GM19238 (cell line): ENCODE results near the gene DNAH9.

Experiments
- DNase-seq: peaks from one replicate; pipeline ENCODE4 v3.0.0; 2011; ENCODE audit warnings: low spot score; ENCODE audit not compliant: insufficient read length

Gene DNAH9

DNA sequence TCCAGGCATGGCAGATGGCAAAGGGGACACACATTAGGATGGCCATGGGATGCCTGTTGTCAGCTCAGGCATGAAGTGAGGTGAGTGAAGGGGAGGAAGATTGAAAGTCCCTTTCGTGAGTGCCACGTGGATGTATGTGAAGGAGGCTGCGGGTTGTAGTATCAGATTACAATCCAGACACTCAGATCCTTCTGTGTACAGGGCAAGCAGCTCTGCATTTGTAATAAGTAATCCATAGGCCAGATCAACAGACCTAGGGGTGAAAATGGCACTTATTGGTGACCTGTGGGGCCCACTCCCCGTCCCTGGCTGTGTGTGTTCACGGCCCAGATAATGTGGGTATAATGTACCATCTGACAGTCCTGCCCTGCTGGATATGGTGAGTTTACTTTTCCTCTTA lies 159.5 kb downstream of the DNAH9 start:
- no peak for DNase-seq

DNA sequence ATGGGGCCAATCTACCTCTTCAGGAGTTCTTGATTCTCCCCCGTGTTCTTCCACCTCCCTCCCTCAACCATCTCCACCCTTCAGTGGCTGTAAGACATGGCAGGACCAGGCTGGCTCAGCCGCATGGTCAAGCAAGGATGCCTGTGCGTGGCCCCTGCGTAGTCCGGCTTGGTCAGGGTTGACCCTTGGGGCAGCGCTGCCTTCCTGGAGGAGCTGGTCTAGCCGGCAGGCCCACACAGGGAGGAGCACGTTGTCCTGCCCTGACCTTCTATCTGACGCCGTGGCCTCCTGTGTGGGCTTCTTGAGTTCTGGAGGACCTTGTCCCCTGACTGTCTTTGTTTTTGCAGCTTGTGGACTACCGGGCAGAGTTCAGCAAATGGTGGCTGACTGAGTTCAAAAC lies 169.8 kb downstream of the DNAH9 start:
- DNase-seq = no peak

DNA sequence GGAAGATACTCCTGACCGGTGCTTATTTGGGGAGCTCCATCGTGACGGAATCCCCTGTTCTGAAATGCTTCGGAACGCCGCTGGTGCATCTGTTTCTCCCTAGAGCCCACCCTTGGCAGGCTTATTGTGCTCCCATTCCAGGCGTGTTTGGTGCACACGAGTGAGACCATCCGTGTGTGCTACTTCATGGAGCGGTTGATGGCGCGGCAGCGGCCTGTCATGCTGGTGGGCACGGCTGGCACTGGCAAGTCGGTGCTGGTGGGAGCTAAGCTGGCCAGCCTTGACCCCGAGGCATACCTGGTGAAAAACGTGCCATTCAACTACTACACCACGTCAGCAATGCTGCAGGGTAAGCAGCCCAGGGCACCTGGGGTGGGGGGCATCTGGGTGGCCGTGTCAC lies 170.7 kb downstream of the DNAH9 start:
- no peak for DNase-seq

DNA sequence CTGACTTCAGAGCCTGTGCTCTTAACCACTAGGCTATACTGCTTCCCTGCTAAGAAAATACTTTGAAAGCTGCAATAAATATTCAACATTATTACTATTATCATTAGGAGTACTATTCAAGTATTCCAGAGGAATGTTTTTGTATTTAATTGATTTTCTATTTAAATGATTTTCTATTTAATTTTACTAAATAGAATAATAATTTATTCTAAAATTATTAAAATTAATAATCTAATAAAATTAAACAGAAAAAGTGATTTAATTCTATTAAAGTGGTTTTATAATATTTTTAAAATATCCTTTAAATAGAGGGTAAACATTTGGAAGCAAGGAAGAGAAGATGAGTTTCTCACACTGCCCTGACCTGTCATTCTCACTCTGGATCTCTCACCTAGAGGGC lies 173.8 kb downstream of the DNAH9 start:
- no peak for DNase-seq

DNA sequence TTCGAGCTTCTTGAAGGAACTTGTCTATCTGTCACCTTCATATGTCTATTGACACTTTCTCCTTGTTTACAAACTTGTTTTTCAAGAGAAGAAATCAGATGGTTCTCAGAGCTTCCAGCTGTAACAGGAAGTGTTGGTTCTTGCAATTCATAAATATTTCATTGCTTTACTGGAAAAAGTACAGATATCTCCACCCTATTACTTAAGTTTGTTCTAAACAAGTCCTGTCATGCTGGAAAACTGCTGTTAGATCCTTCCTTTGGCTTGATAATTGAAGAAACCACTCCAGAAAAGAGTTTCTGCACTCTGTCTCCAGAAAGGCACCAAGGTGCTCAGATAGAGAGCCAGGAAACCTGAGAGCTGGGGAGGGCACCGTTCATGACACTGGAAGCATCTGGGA lies 181.6 kb downstream of the DNAH9 start:
- no peak for DNase-seq

DNA sequence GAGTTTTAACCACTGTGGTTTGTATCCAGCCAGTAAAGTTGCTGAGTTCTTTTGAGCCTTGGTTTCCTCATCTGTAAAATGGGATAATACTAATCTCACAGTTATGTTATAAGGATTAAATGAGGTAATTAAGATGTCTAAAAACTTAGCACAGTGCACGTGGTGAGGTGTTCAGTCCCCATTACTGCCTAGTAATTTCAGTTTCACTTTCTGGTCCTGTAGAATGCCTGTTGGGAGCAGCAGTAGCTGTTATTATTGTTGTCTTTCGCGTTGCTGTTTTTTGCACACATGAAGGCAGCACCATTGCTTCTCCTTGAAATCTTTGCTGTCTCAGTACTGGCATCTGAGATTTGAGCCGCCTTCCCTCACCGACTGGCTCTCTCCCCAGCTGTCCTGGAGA lies 182.4 kb downstream of the DNAH9 start:
- no peak for DNase-seq

DNA sequence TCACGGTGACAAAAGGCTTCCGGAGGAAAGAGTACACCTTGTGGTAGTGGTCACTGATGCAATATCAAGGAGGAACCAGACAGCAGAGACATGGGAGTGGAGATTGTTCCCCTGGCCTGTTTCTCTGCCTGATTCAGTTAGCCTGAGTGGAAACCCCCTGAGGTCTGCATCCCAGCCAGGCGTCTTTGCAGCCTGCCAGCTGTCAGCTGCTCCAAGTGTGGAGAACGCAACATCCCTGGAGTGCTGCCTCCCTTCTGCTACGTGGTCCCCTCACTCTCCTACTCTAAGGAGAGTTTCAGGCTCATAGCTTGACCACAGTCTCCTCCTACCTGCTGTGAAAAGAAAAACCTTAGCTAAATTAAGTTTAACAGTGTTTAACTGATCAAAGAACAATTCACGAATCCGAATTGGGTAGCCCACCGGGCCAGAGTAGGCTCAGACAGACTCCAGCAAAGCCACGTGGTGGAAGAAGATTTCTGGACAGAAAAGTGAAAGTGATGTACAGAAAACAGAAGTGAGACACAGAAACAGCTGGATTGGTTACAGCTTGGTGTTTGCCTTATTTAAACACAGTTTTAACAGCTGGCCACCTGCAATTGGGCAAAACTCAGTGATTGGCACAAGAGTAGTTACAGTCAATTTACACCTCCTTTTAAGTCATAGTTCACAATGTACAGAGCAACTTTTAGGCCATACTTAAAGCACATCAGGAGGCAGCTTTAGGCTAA lies 188.6 kb downstream of the DNAH9 start:
- no peak for DNase-seq

DNA sequence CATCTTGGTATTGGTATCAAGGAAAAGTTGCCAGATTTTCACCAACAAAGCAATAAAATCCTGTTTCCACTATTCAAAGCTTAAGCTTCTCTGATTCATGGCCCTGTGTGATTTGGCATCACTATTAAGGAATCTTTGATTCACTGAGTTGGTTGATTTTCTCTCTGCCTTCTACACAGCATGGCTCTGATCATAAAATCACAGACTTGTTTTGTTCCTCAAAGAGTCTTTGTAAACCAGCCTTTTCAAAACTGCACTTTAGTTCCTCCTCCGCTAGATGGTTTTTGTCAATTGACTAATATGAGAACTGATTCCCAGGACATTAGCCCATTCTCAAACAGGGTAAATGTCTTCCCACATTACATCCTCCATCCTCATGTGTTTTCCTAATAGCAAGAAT lies 197.6 kb downstream of the DNAH9 start:
- DNase-seq = no peak

DNA sequence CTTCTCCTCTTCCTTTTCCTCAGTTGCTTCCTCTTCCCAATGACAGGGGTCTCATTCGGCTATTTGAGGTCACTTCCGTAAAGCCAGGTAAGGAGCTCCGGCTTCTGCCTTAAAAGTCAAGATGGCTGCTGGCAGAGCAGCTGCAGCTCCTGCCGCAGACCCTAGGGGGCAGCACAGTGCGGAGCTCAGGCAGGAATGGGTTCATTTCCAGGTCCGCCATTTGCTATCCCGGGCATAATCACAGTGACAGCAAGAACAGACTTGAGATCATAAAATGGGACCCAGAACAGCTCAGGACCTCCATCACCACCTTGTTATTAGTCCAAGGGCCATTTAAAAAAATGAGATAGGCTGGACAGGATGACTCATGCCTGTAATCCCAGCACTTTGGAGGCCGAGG lies 199.5 kb downstream of the DNAH9 start:
- no peak for DNase-seq

DNA sequence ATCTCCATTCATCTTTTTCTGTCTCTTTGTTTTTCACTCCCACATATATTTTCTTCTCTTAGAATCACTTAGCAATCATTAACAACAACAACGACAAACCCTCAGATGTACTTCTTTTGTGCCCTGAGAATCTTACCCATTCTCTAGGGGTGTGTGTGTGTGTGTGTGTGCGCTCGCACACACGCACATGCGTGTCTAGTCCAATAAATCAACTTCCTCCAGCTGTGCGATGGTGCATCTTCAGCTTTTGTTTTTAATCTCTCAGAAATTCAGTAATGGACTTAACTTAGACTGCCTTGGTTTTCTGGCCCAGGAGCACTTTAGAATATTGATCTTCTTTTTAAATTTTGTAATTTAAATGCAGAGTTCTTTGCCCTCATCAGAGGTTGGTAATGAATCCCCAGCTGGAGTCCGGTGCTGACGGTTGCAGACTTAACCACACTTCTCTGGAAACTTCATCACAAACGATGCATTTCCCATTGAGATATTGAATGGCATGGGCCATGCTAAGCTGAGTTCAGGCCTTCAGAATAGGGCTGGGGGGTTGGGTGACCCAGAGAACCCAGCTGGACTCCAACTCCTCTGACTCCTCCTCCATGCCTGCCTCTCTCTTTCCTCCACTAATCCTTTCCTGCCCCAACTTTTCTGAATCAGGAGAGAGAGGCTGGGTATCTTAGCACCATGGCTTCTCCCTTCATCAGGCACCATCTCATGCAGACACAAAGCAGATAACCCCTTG lies 205.1 kb downstream of the DNAH9 start:
- no peak for DNase-seq

DNA sequence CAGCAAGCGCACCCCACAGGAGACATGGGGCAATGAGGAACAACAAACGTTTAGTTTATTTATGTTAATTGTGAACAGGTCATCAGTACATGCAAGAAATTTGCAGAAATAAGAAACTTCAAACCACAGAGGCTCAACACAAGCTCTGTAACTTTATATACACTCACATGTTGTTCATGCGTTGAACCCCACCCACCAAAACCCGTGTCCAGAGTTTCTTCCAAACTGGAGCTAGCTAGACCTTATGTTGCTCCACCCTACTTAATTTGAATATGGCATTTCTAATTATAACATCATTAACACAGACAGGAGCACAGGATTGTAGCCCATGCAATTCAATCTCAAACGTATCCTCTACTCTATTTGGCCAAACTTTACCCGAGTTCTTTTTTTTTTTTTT lies 206.9 kb downstream of the DNAH9 start:
- no peak for DNase-seq

DNA sequence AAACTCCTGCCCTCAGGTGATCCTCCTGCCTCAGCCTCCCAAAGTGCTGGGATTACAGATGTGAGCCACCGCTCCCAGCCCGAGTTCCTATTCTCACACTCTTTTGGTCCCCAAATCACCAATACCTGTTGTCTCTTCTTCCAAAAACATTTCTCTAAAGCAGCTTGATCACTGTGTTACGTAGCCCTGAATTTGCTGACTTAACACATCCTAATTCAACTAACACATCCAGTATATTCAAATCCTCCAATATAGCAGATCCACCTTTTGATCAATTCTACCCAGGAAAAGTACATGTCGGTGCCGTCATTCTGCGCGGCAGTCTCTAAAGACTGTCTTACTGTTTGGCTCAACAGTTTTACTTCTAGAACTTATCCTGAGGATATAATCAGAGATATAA lies 207.7 kb downstream of the DNAH9 start:
- no peak for DNase-seq

DNA sequence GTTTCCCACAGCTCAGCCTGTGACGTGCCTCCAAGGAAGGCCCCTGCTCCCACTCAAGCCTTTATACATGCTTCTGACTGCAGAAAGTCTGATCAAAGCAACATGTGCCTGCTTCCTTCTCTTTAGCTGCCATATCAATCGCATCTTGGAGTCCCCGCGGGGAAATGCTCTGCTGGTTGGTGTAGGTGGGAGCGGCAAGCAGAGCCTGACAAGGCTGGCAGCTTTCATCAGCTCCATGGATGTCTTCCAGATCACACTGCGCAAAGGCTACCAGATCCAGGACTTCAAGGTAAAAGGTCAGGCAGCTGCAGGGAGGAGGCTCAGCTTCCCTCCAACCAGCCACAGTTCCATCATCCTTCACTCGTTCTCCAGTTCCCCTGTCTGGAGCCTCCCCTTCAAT lies 209.3 kb downstream of the DNAH9 start:
- no peak for DNase-seq

DNA sequence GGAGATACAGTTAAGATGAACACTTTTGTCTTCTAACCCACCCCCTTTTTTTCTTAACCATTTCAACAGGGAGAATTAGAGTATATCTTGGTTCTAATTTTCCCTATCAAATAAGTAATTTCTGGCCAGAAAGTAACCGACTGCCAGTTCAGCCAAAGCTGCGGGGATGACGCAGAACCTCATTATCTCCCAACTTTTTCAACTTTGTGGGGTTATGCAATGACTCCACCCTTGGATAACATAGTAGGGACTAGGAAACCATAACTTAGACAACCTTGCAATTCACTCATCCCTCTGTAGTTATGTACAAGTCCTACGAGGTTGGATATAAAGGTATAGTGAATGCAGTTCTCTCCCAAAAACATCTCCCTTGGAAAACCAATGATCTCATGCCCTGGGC lies 215.0 kb downstream of the DNAH9 start:
- no peak for DNase-seq

DNA sequence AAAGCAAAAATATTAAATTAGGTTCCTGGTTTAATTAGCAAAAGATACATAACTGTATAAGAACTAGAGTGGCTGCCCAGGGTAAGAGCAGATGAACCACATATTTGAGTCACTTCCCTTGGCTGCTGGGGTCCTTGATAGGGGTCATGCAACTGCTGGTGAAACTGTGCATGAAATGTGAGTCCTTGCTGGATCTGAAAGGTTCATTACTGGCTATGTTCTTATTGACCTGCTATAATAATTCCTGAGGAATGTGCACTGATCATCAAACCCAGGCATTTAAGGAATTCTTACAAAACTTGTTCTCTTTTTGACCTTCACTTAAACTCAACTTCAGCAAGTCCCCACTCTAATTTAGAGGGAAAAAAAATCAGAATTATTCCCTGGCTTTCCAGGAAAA lies 215.6 kb downstream of the DNAH9 start:
- no peak for DNase-seq

DNA sequence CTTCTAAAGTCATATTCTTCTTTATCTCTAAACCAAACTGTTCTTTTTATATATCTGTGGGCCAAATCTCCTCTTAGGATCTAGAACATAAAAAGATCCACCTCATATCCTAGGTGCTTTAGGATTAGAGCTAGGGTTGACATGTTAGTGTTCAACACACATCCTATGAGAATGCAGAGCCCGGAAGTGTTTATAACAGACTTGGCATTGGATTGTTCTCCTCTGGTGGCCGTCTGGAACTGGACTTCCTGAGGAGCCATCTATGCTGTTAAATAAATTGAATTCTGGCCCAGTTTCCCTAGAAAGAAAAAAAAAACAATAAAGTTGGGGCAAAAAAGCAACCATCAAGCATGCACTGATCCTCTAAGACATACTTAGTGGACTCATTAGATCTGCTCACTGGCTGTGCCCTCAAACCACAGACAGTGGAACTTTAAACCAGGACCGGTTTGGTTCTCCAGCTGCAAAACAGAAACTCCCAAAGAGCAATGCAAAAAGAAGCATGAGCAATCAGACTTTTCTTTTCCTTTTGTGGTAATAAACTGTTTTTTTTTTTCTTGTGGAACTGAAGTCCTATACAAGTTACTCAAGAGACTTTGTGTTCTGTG lies 216.5 kb downstream of the DNAH9 start:
- no peak for DNase-seq

DNA sequence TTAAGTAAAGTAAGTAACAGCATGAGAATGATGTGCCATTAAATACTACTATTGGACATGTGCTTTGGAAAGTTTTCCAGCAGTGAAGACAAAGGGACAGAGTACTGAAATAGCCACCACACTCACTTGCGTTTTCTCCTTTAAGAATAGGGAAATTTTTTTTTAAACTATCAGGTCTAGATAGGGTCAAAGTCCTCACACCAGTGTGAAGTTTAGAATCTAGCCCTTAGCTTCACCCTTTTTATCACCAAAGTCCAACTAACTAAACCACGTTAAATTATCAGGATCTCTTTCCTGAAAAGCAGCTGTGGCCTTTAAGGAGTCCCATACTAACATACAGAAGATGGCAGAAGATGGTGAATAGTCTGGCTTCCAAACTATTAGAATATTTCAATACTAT lies 218.1 kb downstream of the DNAH9 start:
- DNase-seq = no peak

DNA sequence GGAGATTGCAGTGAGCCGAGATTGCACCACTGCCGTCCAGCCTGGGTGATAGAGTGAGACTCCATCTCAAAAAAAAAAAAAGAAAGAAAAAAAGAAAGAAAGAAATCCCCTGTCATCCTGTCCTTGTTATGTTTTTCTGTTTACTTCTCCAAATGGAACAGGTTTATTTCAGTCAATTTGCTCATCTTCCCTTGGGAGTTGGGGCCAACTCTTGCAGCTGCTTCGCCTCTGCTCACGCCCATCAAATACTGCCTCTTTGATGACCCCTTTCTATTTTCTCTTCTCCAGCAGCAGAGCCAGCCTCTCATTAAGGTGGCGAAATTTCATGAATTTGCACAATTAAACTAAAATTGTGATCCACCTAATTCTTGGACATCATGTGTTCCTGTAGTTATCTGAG lies 225.6 kb downstream of the DNAH9 start:
- no peak for DNase-seq

DNA sequence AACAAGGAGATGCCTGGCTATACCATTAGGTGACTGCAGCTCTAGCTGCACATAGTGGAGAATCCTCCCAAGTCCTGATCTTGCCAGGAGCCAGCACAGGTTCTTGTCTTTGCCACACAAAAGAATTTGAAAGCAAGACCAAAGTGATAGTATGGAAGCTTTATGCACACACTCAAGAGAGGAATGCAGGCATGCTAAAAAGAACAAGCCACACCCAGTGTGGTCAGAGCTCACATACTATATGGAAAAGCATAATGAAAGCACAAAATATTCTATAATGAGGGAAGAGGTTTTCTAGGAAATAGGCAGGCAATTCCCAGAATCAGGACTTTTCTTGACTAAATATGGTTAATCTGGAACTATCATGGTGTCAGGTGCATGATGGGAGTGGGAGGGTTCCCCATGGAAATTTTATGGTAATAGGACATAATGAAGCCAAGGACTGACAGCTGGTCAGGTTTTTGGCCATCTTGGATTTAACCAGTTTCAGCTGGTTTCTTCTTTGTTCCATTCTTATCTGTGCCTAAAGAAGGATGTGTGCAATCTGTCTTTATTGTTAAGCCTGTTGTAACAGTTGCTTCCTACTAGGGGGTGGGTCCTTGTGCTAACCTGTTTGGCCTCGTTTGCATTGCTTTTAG lies 227.4 kb downstream of the DNAH9 start:
- no peak for DNase-seq

DNA sequence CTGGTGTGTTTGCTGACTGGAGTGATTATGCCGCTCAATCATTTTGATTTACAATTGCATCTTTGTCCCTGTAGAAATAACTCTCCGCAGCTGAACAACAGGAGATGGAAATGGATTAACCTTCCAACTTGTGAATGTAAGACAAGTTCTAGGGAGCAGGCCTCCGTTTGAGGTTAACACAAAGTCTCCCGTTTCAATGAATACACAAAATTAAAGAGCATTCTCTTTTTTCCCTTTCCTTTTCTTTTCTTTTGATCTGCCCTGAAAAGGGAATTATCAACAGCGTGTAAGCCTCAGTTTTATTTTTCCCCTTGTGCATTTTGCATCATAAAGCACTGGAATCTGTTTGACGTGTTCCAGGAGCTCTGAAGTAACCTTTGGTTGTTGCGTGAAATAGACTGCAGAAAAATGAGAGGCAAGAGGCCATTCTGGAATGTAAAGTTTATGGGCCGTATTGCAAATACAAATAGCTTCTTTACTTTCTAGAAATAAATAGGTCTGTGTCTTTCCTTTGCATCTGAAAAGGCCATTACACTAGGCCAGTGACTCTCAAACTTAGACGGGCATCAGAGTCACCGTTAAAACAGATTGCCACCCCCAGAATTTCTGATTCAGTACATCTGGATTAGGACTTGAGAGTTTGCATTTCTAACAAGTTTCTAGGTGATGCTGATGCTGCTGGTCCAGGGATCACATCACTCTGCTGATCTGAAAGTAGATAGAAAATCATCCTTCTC lies 234.3 kb downstream of the DNAH9 start:
- no peak for DNase-seq

DNA sequence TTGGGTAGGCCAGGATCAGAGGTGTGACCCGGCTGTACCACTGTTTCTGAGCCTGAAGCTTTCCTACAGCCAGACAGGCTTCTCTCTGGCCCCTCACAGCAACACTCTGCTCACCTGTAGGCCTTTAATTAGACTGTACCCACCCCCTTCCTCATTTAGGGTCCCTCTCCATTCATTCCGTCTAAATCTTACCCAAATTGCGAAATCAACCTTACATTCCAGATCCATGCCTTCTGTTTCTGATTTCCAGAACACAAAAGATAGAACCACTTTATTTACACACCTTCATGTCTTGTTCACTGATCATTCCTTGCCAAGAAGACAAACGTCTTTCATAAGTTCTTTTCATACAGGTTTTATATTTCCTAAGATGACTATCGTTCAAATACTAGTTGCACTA lies 238.2 kb downstream of the DNAH9 start:
- DNase-seq = no peak

DNA sequence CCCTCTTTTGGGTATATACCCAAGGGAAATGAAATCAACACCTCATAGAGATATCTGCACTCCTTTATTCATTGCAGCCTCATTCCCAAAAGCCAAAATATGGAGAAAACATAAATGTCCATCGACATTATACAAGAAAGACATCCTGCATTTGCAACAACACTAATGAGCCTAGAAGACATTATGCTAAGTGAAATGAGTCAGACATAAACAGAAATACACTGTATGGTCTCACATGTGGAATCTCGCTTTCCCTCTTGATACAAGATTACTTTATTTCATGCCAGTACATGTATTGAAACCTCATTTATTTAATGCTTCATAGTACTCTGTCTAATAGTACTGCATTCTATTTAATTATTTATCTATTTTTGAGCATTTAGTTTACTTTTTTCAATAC lies 241.8 kb downstream of the DNAH9 start:
- DNase-seq = no peak
